ENCODE measurements around the gene TRAPPC2B.

The TRAPPC2B gene

GRCh38 chr19:57376151-57376550, 12.8 kb downstream of the TRAPPC2B start:
- no peak for ATAC-seq

GRCh38 chr19:57377498-57378146, 14.3 kb downstream of the TRAPPC2B start:
- no peak for ATAC-seq

DNA sequence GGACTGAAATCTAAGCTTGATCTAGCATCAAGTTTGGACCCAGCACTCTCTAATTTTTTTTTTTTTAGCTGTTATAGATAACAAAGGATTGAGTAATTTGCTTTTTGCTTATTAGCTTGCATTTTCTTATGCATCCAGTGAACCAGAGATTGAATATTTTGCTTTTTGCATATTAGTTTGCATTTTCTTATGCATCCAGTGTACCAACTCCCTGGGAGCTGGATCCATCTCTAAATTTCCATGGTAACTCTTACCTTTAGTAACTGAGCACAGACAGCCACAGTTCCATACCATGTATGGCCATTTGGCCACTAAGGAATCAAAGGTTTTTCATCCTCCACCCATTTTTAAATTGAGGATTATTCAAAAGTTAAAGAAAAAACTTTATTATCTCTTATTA, 17.6 kb downstream of the TRAPPC2B start:
- ATAC-seq = no peak

GRCh38 chr19:57382806-57383488, 19.6 kb downstream of the TRAPPC2B start:
- no peak for ATAC-seq

- no peak for ATAC-seq
Observed at GRCh38 chr19:57389194-57389729, 25.9 kb downstream of the TRAPPC2B start.

DNA sequence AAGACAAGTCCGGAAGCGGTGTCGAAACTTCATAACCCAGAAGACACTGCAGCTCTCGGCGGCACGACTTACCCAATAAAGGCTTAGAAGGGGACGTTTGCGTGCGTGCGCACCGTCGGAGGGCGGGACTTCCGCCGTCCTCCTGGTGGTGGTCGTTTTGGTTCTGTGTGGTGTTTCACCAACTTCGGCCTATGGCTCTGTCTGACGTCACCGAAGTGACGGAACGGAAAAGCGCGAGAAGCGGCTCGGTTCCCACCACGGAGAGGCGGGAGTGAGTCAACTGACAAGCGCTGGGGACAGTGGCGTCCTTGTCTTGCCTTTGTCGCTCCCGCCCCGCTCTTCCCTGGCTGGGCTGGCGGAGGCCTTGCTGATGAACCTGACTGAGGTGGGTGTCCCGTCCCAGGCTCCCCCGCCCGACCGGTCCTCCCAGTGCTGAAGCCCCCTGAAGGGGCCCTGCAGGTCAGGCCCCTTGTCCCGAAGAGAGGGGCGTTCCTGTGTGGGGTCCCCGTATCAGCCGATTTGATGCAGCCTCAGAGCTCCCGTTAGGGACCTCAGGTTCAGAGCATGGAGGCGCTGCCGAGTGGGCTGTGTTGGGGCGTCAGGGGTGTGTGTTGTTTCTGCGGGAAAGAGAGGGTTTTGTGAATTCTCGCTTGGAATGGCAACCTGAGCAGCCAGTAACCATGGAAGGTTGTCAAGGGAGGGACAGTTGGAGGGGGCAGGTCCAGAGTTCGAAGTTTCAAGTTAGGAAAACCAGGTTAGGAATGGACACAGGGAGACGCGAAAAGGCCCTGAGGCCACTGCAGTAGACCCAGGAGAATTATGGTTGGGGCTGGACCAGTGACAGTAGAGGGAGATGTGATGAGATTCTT, 26.6 kb downstream of the TRAPPC2B start, which contains the start of gene ZNF548:
TSS of gene ZNF548 (plus strand) at position 125 of the 869 bp plus-strand sequence. CDS start at position 371, 246 bp downstream.
- ATAC-seq = peak; percentile 99 to 100

GRCh38 chr19:57395710-57396109, 32.4 kb downstream of the TRAPPC2B start:
- no peak for ATAC-seq

GRCh38 chr19:57398868-57399267, 35.5 kb downstream of the TRAPPC2B start:
- no peak for ATAC-seq

DNA sequence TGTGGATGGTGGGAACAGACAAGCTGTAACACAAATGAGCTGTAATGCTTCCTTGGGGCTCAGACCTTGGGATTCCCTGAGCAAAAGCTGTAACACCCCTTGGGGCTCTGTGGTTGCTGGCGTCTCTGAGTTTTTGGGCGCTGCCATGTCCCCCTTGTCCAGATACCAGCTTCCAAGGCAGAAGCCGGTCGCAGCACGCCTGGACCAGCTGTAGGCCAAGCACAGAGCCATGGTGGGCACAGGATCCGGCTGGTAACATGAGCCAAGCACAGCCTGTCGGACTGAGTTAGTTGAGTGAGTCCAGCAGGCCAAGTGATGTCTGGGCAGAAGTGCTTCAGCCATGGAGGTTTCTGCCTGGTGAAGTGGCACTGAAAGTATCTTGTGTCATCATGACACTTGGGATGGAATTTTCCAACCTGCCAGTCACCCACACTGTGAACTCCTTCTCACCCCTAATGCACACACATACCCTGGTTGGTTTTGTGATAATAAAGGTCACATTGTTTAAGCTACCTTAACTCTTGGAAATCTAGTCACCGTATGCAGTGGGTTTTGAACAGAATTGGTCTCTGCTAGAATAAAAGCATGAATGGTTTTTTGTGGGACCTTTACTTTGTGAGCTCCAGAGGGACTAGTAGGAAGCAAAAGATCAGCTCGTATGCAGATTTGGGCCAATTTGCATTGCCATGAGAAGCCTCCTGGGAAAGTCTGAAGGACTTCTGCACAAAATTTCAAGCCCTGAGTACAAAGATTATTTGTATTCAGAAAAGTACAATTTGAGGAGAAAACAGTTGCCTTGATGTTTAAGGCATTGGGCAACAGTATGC, 40.6 kb downstream of the TRAPPC2B start:
- ATAC-seq = no peak

GRCh38 chr19:57406516-57407123, 43.3 kb downstream of the TRAPPC2B start:
- peak; percentile 38 to 46 for ATAC-seq

GRCh38 chr19:57410877-57411671, 47.7 kb downstream of the TRAPPC2B start, which contains the start of gene ZNF17:
ZNF17 (plus strand) TSS chr19:57411161; CDS start chr19:57413616, 2,455 bp downstream.
- ATAC-seq = peak; percentile 100
